Neutrophil (primary cell): Measurements from ENCODE around the gene EEF1AKMT1.
"Not testable (repeated sequence)": the region's sequence is repeated elsewhere in the genome, so short reads cannot be mapped to it uniquely, and the experiment has no call there.

Experiments
- H3K27ac ChIP-seq: fragments of 200-600 bp; sonication (generic); 2 replicates; pipeline ENCODE4 v1.5.1; 2016; ENCODE audit warnings: mild to moderate bottlenecking, moderate library complexity
- H3K27me3 ChIP-seq: fragments of 200-600 bp; sonication (generic); 2 replicates; pipeline ENCODE4 v1.6.0; 2016; ENCODE audit warnings: mild to moderate bottlenecking
- H3K36me3 ChIP-seq: fragments of 200-600 bp; sonication (generic); 2 replicates; pipeline ENCODE4 v1.5.1; 2017
- H3K4me1 ChIP-seq, 2 experiments: fragments of 200-600 bp in 1 of 2; sonication (generic) in 1 of 2; 1 replicate in 1 of 2; 2 replicates in 1 of 2; pipeline versions ENCODE4 v1.5.1 to v1.6.1; 2013 to 2016; ENCODE audit warnings: low read depth in 1 of 2, low read length in 1 of 2, mild to moderate bottlenecking in 1 of 2, moderate library complexity in 1 of 2; ENCODE audit not compliant: control insufficient read depth in 1 of 2, insufficient read depth in 1 of 2
- H3K4me3 ChIP-seq, 2 experiments: fragments of 200-600 bp in 1 of 2; sonication (generic) in 1 of 2; 1 replicate in 1 of 2; 2 replicates in 1 of 2; pipeline ENCODE4 v1.5.1; 2013 to 2016; ENCODE audit warnings: low read depth in 1 of 2, low read length in 1 of 2, mild to moderate bottlenecking in 1 of 2, moderate library complexity in 1 of 2
- H3K9me3 ChIP-seq: fragments of 200-600 bp; sonication (generic); 2 replicates; pipeline ENCODE4 v1.5.1; 2016
- CTCF ChIP-seq: fragments of 200-600 bp; sonication (generic); IDR thresholded peaks from 2 replicates; pipeline ENCODE4 v1.5.1; 2016; ENCODE audit warnings: antibody characterized with exemption

EEF1AKMT1 gene

GRCh38 chr13:20686167-20686566 lies 87.6 kb downstream of the EEF1AKMT1 start:
- no peak for TF ChIP-seq CTCF
- Histone ChIP-seq H3K4me1 (no peaks in the 10 kb centered on the region), H3K27me3 (no peaks in the 10 kb centered on the region), H3K9me3 (no peaks in the 10 kb centered on the region), H3K36me3 (no peaks in the 10 kb centered on the region), H3K4me3 (no peak overlapping the region), H3K27ac (no peak overlapping the region)

DNA sequence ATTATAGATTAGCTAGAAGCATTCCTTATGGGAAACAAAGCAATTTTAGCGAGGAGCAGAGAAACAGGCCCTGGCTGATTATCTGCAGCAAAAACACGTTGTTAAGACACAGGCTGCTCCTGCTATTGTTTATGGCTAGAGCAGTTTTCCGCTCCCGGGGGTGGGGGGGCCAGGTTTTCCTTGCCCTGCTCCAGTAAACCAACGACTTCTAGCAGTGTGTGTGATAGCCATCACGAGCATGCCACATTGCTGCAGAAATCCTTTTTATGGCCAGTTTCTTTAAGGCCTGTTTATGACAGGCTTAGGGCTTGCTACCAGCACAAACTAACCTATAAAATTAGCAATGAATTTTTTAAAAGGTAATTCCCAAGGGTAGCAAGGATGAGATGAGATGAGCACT lies 88.7 kb downstream of the EEF1AKMT1 start:
- no peak for TF ChIP-seq CTCF
- no peaks in the 10 kb centered on the region for H3K9me3 ChIP-seq
- no peaks in the 10 kb centered on the region for H3K36me3 ChIP-seq
- no peak overlapping the region for H3K4me3 ChIP-seq
- H3K27ac ChIP-seq: no peak overlapping the region
- H3K27me3 ChIP-seq: no peaks in the 10 kb centered on the region
- no peaks in the 10 kb centered on the region for H3K4me1 ChIP-seq

- no peak for TF ChIP-seq CTCF
- no peaks in the 10 kb centered on the region for H3K9me3 ChIP-seq
- H3K4me3 ChIP-seq: no peak overlapping the region
- H3K27ac ChIP-seq: no peak overlapping the region
- no peaks in the 10 kb centered on the region for H3K27me3 ChIP-seq
- no peaks in the 10 kb centered on the region for H3K4me1 ChIP-seq
- no peaks in the 10 kb centered on the region for H3K36me3 ChIP-seq
These were observed 89.2 kb downstream of the EEF1AKMT1 start for GRCh38 chr13:20684546-20684945.

GRCh38 chr13:20684041-20684440 lies 89.7 kb downstream of the EEF1AKMT1 start:
- no peak overlapping the region for H3K4me3 ChIP-seq
- no peaks in the 10 kb centered on the region for H3K36me3 ChIP-seq
- no peak for TF ChIP-seq CTCF
- H3K27ac ChIP-seq: no peak overlapping the region
- no peaks in the 10 kb centered on the region for H3K27me3 ChIP-seq
- no peaks in the 10 kb centered on the region for H3K4me1 ChIP-seq
- no peaks in the 10 kb centered on the region for H3K9me3 ChIP-seq

GRCh38 chr13:20682061-20682460 lies 91.7 kb downstream of the EEF1AKMT1 start:
- no peaks in the 10 kb centered on the region for H3K36me3 ChIP-seq
- no peak for TF ChIP-seq CTCF
- no peaks in the 10 kb centered on the region for H3K9me3 ChIP-seq
- H3K4me3 ChIP-seq: no peak overlapping the region
- H3K4me1 ChIP-seq: no peaks in the 10 kb centered on the region
- no peak overlapping the region for H3K27ac ChIP-seq
- H3K27me3 ChIP-seq: no peaks in the 10 kb centered on the region

DNA sequence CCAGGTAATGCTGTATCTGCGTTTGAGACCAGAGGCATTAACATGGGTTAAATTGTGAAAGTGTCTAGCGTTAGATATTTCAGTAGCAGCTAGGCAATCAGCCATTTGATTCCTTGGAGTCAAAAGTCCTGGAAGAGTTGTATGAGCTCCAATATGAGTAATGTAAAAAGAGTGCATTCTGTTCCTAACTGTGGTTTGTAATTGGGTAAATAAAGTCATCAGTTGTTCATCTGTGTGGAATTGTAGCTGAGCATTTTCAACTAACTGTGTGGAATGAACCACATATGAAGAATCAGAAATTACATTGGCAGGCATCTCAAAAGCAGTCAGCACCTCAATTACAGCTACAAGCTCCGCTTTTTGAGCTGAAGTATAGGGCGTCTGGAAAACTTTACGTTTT lies 92.3 kb downstream of the EEF1AKMT1 start:
- not testable (repeated sequence) for H3K27ac ChIP-seq, H3K27me3 ChIP-seq, H3K36me3 ChIP-seq, H3K4me1 ChIP-seq, H3K4me3 ChIP-seq, H3K9me3 ChIP-seq
